Keratinocyte (primary cell): ENCODE measurements around the gene UROC1. TPM values are rescaled to one million over a fixed set of nuclear protein-coding genes. Genes with fewer than 3 reads are reported as not detected.

ENCODE experiments used
- DNase-seq: peaks from one replicate; pipeline ENCODE4 v3.0.0-alpha.2; 2011; ENCODE audit warnings: low read depth, missing footprints, low spot score
- FAIRE-seq: peaks from 2 replicates; lab custom pipeline; 2011; peaks lifted over from hg19 to GRCh38; lab: Jason Lieb, UNC
- H2AFZ ChIP-seq: 2 replicates; pipeline ENCODE4 v1.6.0; 2012; ENCODE audit warnings: low read length, control low read depth, inconsistent platforms; ENCODE audit not compliant: control insufficient read depth
- H3K27ac ChIP-seq: 2 replicates; pipeline ENCODE4 v1.5.1; 2011; ENCODE audit warnings: low read length; ENCODE audit not compliant: control insufficient read depth, insufficient read depth
- H3K27me3 ChIP-seq: 3 replicates; pipeline ENCODE4 v1.6.0; 2011; ENCODE audit warnings: low read length; ENCODE audit not compliant: control insufficient read depth, insufficient read depth; ENCODE audit errors: extremely low read depth
- H3K36me3 ChIP-seq, 2 experiments: 2 replicates in 1 of 2; 3 replicates in 1 of 2; pipeline ENCODE4 v1.5.1; 2011; ENCODE audit warnings: low read length in 2 of 2, mild to moderate bottlenecking in 1 of 2; ENCODE audit not compliant: control insufficient read depth in 2 of 2, insufficient read depth in 2 of 2; ENCODE audit errors: extremely low read depth in 1 of 2
- H3K4me1 ChIP-seq: 3 replicates; pipeline ENCODE4 v1.5.1; 2011; ENCODE audit warnings: low read length; ENCODE audit not compliant: control insufficient read depth, insufficient read depth; ENCODE audit errors: extremely low read depth
- H3K4me2 ChIP-seq: 3 replicates; pipeline ENCODE4 v1.6.0; 2011; ENCODE audit warnings: low read depth, low read length; ENCODE audit not compliant: control insufficient read depth, insufficient read depth; ENCODE audit errors: extremely low read depth
- H3K4me3 ChIP-seq, 3 experiments: fragments of 200-600 bp in 1 of 3; sonication (generic) in 1 of 3; 2 replicates in 2 of 3; 3 replicates in 1 of 3; pipeline ENCODE4 v1.5.1; 2011 to 2016; ENCODE audit warnings: low read length in 3 of 3, mild to moderate bottlenecking in 3 of 3, control low read depth in 2 of 3, inconsistent platforms in 1 of 3, low read depth in 1 of 3, mixed read lengths in 1 of 3, mixed run types in 1 of 3, moderate library complexity in 1 of 3; ENCODE audit not compliant: control insufficient read depth in 2 of 3, insufficient read depth in 2 of 3; ENCODE audit errors: extremely low read depth in 1 of 3
- H3K79me2 ChIP-seq: 2 replicates; pipeline ENCODE4 v1.6.0; 2012; ENCODE audit warnings: low read length; ENCODE audit not compliant: control insufficient read depth, insufficient read depth
- H3K9ac ChIP-seq: 3 replicates; pipeline ENCODE4 v1.6.0; 2011; ENCODE audit warnings: low read length; ENCODE audit not compliant: control insufficient read depth, insufficient read depth; ENCODE audit errors: extremely low read depth
- H3K9me1 ChIP-seq: 3 replicates; pipeline ENCODE4 v1.6.0; 2011; ENCODE audit warnings: low read length; ENCODE audit not compliant: control insufficient read depth, insufficient read depth; ENCODE audit errors: extremely low read depth
- H3K9me3 ChIP-seq: 2 replicates; pipeline ENCODE4 v1.5.1; 2012; ENCODE audit warnings: low read depth, low read length; ENCODE audit not compliant: control insufficient read depth
- H4K20me1 ChIP-seq: 3 replicates; pipeline ENCODE4 v1.6.0; 2011; ENCODE audit warnings: low read length; ENCODE audit not compliant: control insufficient read depth, insufficient read depth; ENCODE audit errors: extremely low read depth
- EZH2 ChIP-seq: IDR thresholded peaks from one replicate; pipeline ENCODE4 v1.6.1; 2012; ENCODE audit warnings: inconsistent platforms, mild to moderate bottlenecking, low read length, moderate library complexity
- dilution Hi-C: fragments of 300-500 bp; cut with MboI; formaldehyde crosslinking; loops from one replicate; pipeline ENCODE4 v1.7.0; 2020; ENCODE audit warnings: low sequenced_read_pairs; ENCODE audit not compliant: extremely low pct_ligation_motif_present
- polyA plus RNA-seq, 5 experiments: library from polyadenylated mRNA; depleted of rRNA in 3 of 5; stranded (reverse) in 3 of 5; stranded (forward) in 1 of 5; unstranded in 1 of 5; fragments of >200 nt; gene quantifications; 1 replicate in 1 of 5; 2 replicates in 3 of 5; 3 replicates in 1 of 5; pipeline versions ENCODE4 v1.2.1 to v1.2.3, GENCODE V29; 2011 to 2012; ENCODE audit warnings: missing spikeins in 2 of 5, low read depth in 1 of 5, low replicate concordance in 1 of 5
- TF ChIP-seq, protein P1 (sequence below), 3 experiments: IDR thresholded peaks in 1 of 3; conservative IDR thresholded peaks in 1 of 3; optimal IDR thresholded peaks in 1 of 3; 2 replicates in 2 of 3; 3 replicates in 1 of 3; pipeline versions ENCODE3 to v1.5.1; 2011; ENCODE audit warnings: low read length in 3 of 3, mild to moderate bottlenecking in 3 of 3, moderate library complexity in 2 of 3, control low read depth in 1 of 3, inconsistent platforms in 1 of 3; ENCODE audit not compliant: insufficient read depth in 2 of 3; ENCODE audit errors: extremely low read depth in 1 of 3

The UROC1 gene
- polyA plus RNA-seq, 1 donor (not counting 4 experiments of a cell fraction or from before 2014, with no cell fraction given), result not detected

- Histone ChIP-seq H3K36me3 (no peaks in the 10 kb centered on the region), H4K20me1 (no peaks in the 10 kb centered on the region), H3K4me1 (peaks cover 7% of the 10 kb centered on the region), H3K79me2 (no peaks in the 10 kb centered on the region), H3K9me3 (no peaks in the 10 kb centered on the region), H2AFZ (no peak overlapping the region), H3K27ac (no peak overlapping the region), H3K27me3 (no peaks in the 10 kb centered on the region), H3K9ac (no peak overlapping the region), H3K4me3 (no peak overlapping the region), H3K9me1 (no peaks in the 10 kb centered on the region), H3K4me2 (no peak overlapping the region)
- FAIRE-seq (no peak), DNase-seq (no peak)
- TF ChIP-seq, protein P1, sequence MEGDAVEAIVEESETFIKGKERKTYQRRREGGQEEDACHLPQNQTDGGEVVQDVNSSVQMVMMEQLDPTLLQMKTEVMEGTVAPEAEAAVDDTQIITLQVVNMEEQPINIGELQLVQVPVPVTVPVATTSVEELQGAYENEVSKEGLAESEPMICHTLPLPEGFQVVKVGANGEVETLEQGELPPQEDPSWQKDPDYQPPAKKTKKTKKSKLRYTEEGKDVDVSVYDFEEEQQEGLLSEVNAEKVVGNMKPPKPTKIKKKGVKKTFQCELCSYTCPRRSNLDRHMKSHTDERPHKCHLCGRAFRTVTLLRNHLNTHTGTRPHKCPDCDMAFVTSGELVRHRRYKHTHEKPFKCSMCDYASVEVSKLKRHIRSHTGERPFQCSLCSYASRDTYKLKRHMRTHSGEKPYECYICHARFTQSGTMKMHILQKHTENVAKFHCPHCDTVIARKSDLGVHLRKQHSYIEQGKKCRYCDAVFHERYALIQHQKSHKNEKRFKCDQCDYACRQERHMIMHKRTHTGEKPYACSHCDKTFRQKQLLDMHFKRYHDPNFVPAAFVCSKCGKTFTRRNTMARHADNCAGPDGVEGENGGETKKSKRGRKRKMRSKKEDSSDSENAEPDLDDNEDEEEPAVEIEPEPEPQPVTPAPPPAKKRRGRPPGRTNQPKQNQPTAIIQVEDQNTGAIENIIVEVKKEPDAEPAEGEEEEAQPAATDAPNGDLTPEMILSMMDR (optimal IDR thresholded peaks at IDR 0.05 in 1 of 3, IDR thresholded peaks at IDR 0.05 in 1 of 3, conservative IDR thresholded peaks at IDR 0.05 in 1 of 3; ENCODE audit: extremely low read depth in 1 of 3, insufficient read depth in 2 of 3, low read length in 3 of 3), result no peak
- no peak for TF ChIP-seq EZH2
- dilution Hi-C loops, result no loop called here
These were observed 35.6 kb downstream of the UROC1 start for GRCh38 chr3:126481808-126482502.

GRCh38 chr3:126480861-126481260 lies 36.7 kb downstream of the UROC1 start:
- no peaks in the 10 kb centered on the region for H4K20me1 ChIP-seq
- FAIRE-seq (no peak), DNase-seq (no peak)
- H3K36me3 ChIP-seq, result no peaks in the 10 kb centered on the region
- no peak overlapping the region for H3K4me3 ChIP-seq
- no peak for TF ChIP-seq EZH2
- TF ChIP-seq, protein P1 (optimal IDR thresholded peaks at IDR 0.05 in 1 of 3, IDR thresholded peaks at IDR 0.05 in 1 of 3, conservative IDR thresholded peaks at IDR 0.05 in 1 of 3; ENCODE audit: extremely low read depth in 1 of 3, insufficient read depth in 2 of 3, low read length in 3 of 3), result no peak
- no peaks in the 10 kb centered on the region for H3K9me1 ChIP-seq
- H3K4me1 ChIP-seq, result peaks cover 4% of the 10 kb centered on the region
- H3K4me2 ChIP-seq, result no peak overlapping the region
- H3K79me2 ChIP-seq, result no peaks in the 10 kb centered on the region
- no peak overlapping the region for H3K9ac ChIP-seq
- H3K27ac ChIP-seq, result no peak overlapping the region
- H3K9me3 ChIP-seq, result no peaks in the 10 kb centered on the region
- dilution Hi-C loops, result no loop called here
- no peaks in the 10 kb centered on the region for H3K27me3 ChIP-seq
- no peak overlapping the region for H2AFZ ChIP-seq
